Adrenal gland (tissue), 5 donors: ENCODE data around the gene CMIP.
A peak's percentile ranks its signal among the peaks of the same experiment; 100 is the strongest.

ENCODE experiments used
- POLR2A ChIP-seq, 2 donors: fragments of 450-650 bp; IDR thresholded peaks; one replicate each; pipeline ENCODE4 v1.6.1; 2017; ENCODE audit warnings: antibody characterized with exemption in 2 of 2, mild to moderate bottlenecking in 2 of 2, moderate library complexity in 1 of 2
- TF ChIP-seq, protein P1 (sequence below), 6 experiments: fragments of 450-650 bp in 4 of 6; fragments of 200-600 bp in 2 of 6; sonication (generic) in 1 of 6; IDR thresholded peaks; 1 replicate in 5 of 6; 2 replicates in 1 of 6; pipeline versions ENCODE4 v1.5.1 to v1.8.0; 2016 to 2021; ENCODE audit warnings: antibody characterized with exemption in 6 of 6, mild to moderate bottlenecking in 2 of 6, moderate library complexity in 1 of 6
- donor health status: DM: no; HTN: no; CAD: no.

DNA sequence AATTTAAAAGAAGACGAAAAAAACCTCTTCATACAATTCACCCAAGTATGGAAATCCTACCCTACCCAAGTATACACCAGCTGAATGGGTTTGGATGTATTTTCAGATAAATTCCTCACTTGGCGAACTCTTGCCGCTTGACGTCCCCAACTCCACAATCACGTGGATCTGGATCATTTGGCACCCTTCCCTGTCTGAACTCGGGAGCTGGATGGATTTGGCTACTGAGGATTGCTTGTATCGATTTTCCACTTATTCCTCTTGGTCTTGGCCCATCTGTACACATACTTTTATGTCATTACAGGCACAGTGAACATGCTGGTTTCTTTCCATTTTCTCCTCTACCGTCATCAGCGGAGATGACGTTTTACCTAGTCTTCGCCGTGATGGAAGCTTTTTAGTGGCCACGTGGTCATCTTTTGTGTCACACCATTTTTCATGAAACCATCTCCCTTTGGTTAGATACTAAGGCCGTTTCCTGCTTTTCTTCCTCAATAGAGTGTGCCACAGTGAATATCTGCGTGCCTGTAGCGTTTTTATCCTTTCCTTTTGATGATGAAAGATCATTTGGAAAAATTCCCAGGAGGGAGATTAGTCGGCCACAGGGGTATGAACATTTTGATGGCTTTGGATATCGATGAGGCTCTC is 47.1 kb downstream of the CMIP start:
- TF ChIP-seq, protein P1, sequence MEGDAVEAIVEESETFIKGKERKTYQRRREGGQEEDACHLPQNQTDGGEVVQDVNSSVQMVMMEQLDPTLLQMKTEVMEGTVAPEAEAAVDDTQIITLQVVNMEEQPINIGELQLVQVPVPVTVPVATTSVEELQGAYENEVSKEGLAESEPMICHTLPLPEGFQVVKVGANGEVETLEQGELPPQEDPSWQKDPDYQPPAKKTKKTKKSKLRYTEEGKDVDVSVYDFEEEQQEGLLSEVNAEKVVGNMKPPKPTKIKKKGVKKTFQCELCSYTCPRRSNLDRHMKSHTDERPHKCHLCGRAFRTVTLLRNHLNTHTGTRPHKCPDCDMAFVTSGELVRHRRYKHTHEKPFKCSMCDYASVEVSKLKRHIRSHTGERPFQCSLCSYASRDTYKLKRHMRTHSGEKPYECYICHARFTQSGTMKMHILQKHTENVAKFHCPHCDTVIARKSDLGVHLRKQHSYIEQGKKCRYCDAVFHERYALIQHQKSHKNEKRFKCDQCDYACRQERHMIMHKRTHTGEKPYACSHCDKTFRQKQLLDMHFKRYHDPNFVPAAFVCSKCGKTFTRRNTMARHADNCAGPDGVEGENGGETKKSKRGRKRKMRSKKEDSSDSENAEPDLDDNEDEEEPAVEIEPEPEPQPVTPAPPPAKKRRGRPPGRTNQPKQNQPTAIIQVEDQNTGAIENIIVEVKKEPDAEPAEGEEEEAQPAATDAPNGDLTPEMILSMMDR (IDR thresholded peaks at IDR 0.05): no peak
- peak in 1 of 2 donors; percentile 14 for TF ChIP-seq POLR2A (IDR thresholded peaks at IDR 0.05)
